H1 (cell line): ENCODE data around the gene AQP10. TPM values are rescaled to one million over a fixed set of nuclear protein-coding genes. Genes with fewer than 3 reads are reported as not detected.

Source experiments
- CTCF ChIA-PET: fragments of 300-600 bp; sonication (Branson Sonifier 250); formaldehyde crosslinking; loops from one replicate; lab custom pipeline; 2021; ENCODE audit not compliant: partially characterized antibody; lab: Charles Lee
- POLR2A ChIA-PET: fragments of 300-600 bp; sonication (Branson Sonifier 250); formaldehyde crosslinking; loops from one replicate; lab custom pipeline; 2021; ENCODE audit warnings: inconsistent platforms; ENCODE audit not compliant: partially characterized antibody; lab: Charles Lee
- DNase-seq, 2 experiments: peaks; one replicate each; pipeline versions ENCODE4 v3.0.0 to v3.0.0-alpha.2; 2010 to 2022; ENCODE audit warnings: low spot score in 2 of 2, low read depth in 1 of 2, mixed read lengths in 1 of 2
- FAIRE-seq: peaks from 2 replicates; lab custom pipeline; 2011; peaks lifted over from hg19 to GRCh38; lab: Jason Lieb, UNC
- H2AFZ ChIP-seq: 2 replicates; pipeline ENCODE4 v1.8.1; 2012; ENCODE audit warnings: low read length, inconsistent platforms
- H2AK5ac ChIP-seq: 2 replicates; pipeline ENCODE4 v1.6.1; 2013; ENCODE audit warnings: low read depth, low read length
- H2BK120ac ChIP-seq: replicated peaks from 2 replicates; pipeline ENCODE3; 2013; ENCODE audit warnings: low read depth, low read length, inconsistent platforms
- H2BK12ac ChIP-seq: 2 replicates; pipeline ENCODE4 v1.6.1; 2013; ENCODE audit warnings: low read depth, low read length
- H2BK15ac ChIP-seq: 2 replicates; pipeline ENCODE4 v1.6.1; 2013; ENCODE audit warnings: low read length
- H2BK20ac ChIP-seq: 2 replicates; pipeline ENCODE4 v1.6.1; 2013; ENCODE audit warnings: low read length
- H2BK5ac ChIP-seq: 2 replicates; pipeline ENCODE4 v1.6.1; 2013; ENCODE audit warnings: low read depth, low read length
- H3K14ac ChIP-seq: 2 replicates; pipeline ENCODE4 v1.6.1; 2013; ENCODE audit warnings: inconsistent platforms; ENCODE audit not compliant: insufficient read length
- H3K18ac ChIP-seq: 2 replicates; pipeline ENCODE4 v1.6.1; 2013; ENCODE audit warnings: low read length; ENCODE audit errors: extremely low read depth
- H3K23ac ChIP-seq: 2 replicates; pipeline ENCODE4 v1.6.1; 2013; ENCODE audit warnings: inconsistent platforms; ENCODE audit not compliant: insufficient read length
- H3K23me2 ChIP-seq: 2 replicates; pipeline ENCODE4 v1.6.1; 2013; ENCODE audit warnings: low read depth, low read length
- H3K27ac ChIP-seq: 2 replicates; pipeline ENCODE4 v1.6.1; 2011; ENCODE audit warnings: low read depth, low read length, inconsistent platforms
- H3K27me3 ChIP-seq, 4 experiments: replicated peaks in 1 of 4; 1 replicate in 1 of 4; 2 replicates in 3 of 4; pipeline versions ENCODE4 v1.6.1 to v1.8.1; 2011 to 2013; ENCODE audit warnings: low read length in 3 of 4, mild to moderate bottlenecking in 3 of 4, inconsistent platforms in 2 of 4, mixed read lengths in 2 of 4, moderate library complexity in 1 of 4; ENCODE audit not compliant: control insufficient read depth in 3 of 4, insufficient read depth in 3 of 4; ENCODE audit errors: extremely low read depth in 1 of 4
- H3K36me3 ChIP-seq, 4 experiments: 2 replicates each; pipeline versions ENCODE4 v1.6.1 to v1.8.1; 2011 to 2013; ENCODE audit warnings: mild to moderate bottlenecking in 4 of 4, low read length in 3 of 4, moderate library complexity in 2 of 4, control low read depth in 1 of 4, inconsistent platforms in 1 of 4; ENCODE audit not compliant: insufficient read depth in 4 of 4, control insufficient read depth in 2 of 4
- H3K4ac ChIP-seq: replicated peaks from 2 replicates; pipeline ENCODE3; 2013; ENCODE audit warnings: low read length, low read depth, mixed read lengths, inconsistent platforms; ENCODE audit not compliant: insufficient read length
- H3K4me1 ChIP-seq, 4 experiments: replicated peaks in 1 of 4; 1 replicate in 1 of 4; 2 replicates in 3 of 4; pipeline versions ENCODE4 v1.6.1 to v1.8.1; 2011 to 2013; ENCODE audit warnings: low read length in 3 of 4, inconsistent platforms in 2 of 4, mixed read lengths in 1 of 4; ENCODE audit not compliant: insufficient read depth in 4 of 4, control insufficient read depth in 3 of 4
- H3K4me2 ChIP-seq, 2 experiments: 2 replicates each; pipeline versions ENCODE4 v1.6.1 to v1.8.1; 2011 to 2013; ENCODE audit warnings: low read depth in 2 of 2, low read length in 2 of 2, control low read depth in 1 of 2, inconsistent platforms in 1 of 2, mild to moderate bottlenecking in 1 of 2; ENCODE audit not compliant: insufficient read depth in 1 of 2
- H3K4me3 ChIP-seq, 4 experiments: fragments of 200-600, 300-600 bp in 1 of 4; sonication (generic), shearing (Covaris generic), sonication (Bioruptor Twin) in 1 of 4; 2 replicates each; pipeline versions ENCODE4 v1.5.1 to v1.8.1; 2011 to 2016; ENCODE audit warnings: low read length in 4 of 4, low read depth in 3 of 4, control low read depth in 2 of 4, inconsistent platforms in 2 of 4, mild to moderate bottlenecking in 2 of 4, mixed read lengths in 1 of 4, moderate library complexity in 1 of 4; ENCODE audit not compliant: insufficient read depth in 2 of 4; ENCODE audit errors: extremely low read depth in 1 of 4
- H3K56ac ChIP-seq: replicated peaks from 2 replicates; pipeline ENCODE3; 2013; ENCODE audit warnings: low read depth, mild to moderate bottlenecking, mixed read lengths, low read length, inconsistent platforms; ENCODE audit not compliant: insufficient read length
- H3K79me1 ChIP-seq: 2 replicates; pipeline ENCODE4 v1.6.1; 2013; ENCODE audit warnings: low read depth, low read length, control low read depth
- H3K79me2 ChIP-seq, 2 experiments: 2 replicates each; pipeline versions ENCODE4 v1.6.1 to v1.8.1; 2012 to 2013; ENCODE audit warnings: low read length in 2 of 2, mild to moderate bottlenecking in 2 of 2, inconsistent platforms in 1 of 2; ENCODE audit not compliant: insufficient read depth in 2 of 2, control insufficient read depth in 1 of 2
- H3K9ac ChIP-seq, 4 experiments: replicated peaks in 1 of 4; 1 replicate in 1 of 4; 2 replicates in 3 of 4; pipeline versions ENCODE4 v1.6.1 to v1.8.1; 2011 to 2013; ENCODE audit warnings: low read depth in 3 of 4, low read length in 3 of 4, control low read depth in 2 of 4, mild to moderate bottlenecking in 2 of 4, moderate library complexity in 2 of 4, inconsistent platforms in 1 of 4; ENCODE audit errors: extremely low read depth in 1 of 4
- H3K9me3 ChIP-seq, 2 experiments: 2 replicates each; pipeline versions ENCODE4 v1.6.1 to v1.8.1; 2012 to 2013; ENCODE audit warnings: mild to moderate bottlenecking in 2 of 2, moderate library complexity in 2 of 2, control low read depth in 1 of 2, inconsistent platforms in 1 of 2, low read depth in 1 of 2, low read length in 1 of 2, mixed read lengths in 1 of 2; ENCODE audit not compliant: insufficient read depth in 2 of 2
- H4K20me1 ChIP-seq, 2 experiments: replicated peaks in 1 of 2; 2 replicates each; pipeline versions ENCODE3 to v1.8.1; 2011 to 2013; ENCODE audit warnings: inconsistent platforms in 2 of 2, low read length in 2 of 2, mild to moderate bottlenecking in 1 of 2; ENCODE audit not compliant: insufficient read depth in 2 of 2, control insufficient read depth in 1 of 2
- H4K5ac ChIP-seq: 2 replicates; pipeline ENCODE4 v1.6.1; 2013; ENCODE audit warnings: low read length, low read depth, mixed read lengths, inconsistent platforms; ENCODE audit not compliant: insufficient read length
- H4K8ac ChIP-seq: 2 replicates; pipeline ENCODE4 v1.8.0; 2013; ENCODE audit warnings: mild to moderate bottlenecking, moderate library complexity, low read length, inconsistent platforms; ENCODE audit not compliant: insufficient read depth; ENCODE audit errors: extremely low read depth
- H4K91ac ChIP-seq: replicated peaks from 2 replicates; pipeline ENCODE3; 2013; ENCODE audit warnings: low read length, mixed read lengths, inconsistent platforms; ENCODE audit not compliant: insufficient read length
- CTBP2 ChIP-seq: IDR thresholded peaks from 2 replicates; pipeline ENCODE4 v1.7.0; 2011; ENCODE audit warnings: borderline replicate concordance, mild to moderate bottlenecking, moderate library complexity, mixed read lengths, low read length; ENCODE audit not compliant: insufficient read depth, insufficient read length
- WGBS, 2 experiments: shearing (Covaris generic) in 1 of 2; methylation state at CpG; one replicate each; pipeline versions ENCODE4 v1.1.6 to v1.1.7; 2013 to 2015; ENCODE audit warnings: low lambda C conversion rate in 2 of 2, mixed read lengths in 2 of 2, inconsistent platforms in 1 of 2, low coverage in 1 of 2, missing lambda C conversion rate in 1 of 2; ENCODE audit not compliant: insufficient replicate concordance in 2 of 2, insufficient coverage in 1 of 2, insufficient read length in 1 of 2; ENCODE audit errors: extremely low coverage in 1 of 2, missing lambda C conversion rate in 1 of 2; 5-methylcytosine and 5-hydroxymethylcytosine counted together
- polyA plus RNA-seq, 7 experiments: library from polyadenylated mRNA; depleted of rRNA in 3 of 7; stranded (reverse) in 5 of 7; unstranded in 2 of 7; fragments of >200 nt in 5 of 7; fragments of 200-250 nt in 2 of 7; gene quantifications; 1 replicate in 5 of 7; 2 replicates in 1 of 7; 4 replicates in 1 of 7; pipeline versions ENCODE4 v1.2.1 to v1.2.3, GENCODE V29; 2011 to 2013; ENCODE audit warnings: missing spikeins in 2 of 7, mixed read lengths in 2 of 7
- total RNA-seq: library from RNA; stranded (reverse); fragmentation: NEBNext Ultra II Directional; extraction: Animal tissue kit (Norgen Biotek cat#: 25700); gene quantifications from 2 replicates; pipeline ENCODE4 v1.2.1, GENCODE V29; 2021

The AQP10 gene
- total and polyA plus RNA-seq, 2 of the 8 experiments (the other 6 are each of a cell fraction or from before 2014, with no cell fraction given) = not detected

- H3K23me2 ChIP-seq = no peaks in the 10 kb centered on the region
- peaks cover 3 to 7% (median 6%) of the 10 kb centered on the region in 4 experiments; a peak in 6 of 7 replicates for H3K4me1 ChIP-seq
- peaks cover 2% of the 10 kb centered on the region; the same call in 1 of the 2 replicates for H3K79me1 ChIP-seq
- no peak overlapping the region for H2BK20ac ChIP-seq
- H3K27me3 ChIP-seq = no peaks in the 10 kb centered on the region
- H3K36me3 ChIP-seq = peaks cover 13 to 53% (median 39%) of the 10 kb centered on the region in 4 experiments
- 95% methylated on average over 13 of the region's 13 CpGs; no CpG with 5 or more reads in 1 of the 2 experiments for WGBS, 2 experiments
- H3K56ac ChIP-seq = no peak overlapping the region
- H3K9me3 ChIP-seq = no peaks in the 10 kb centered on the region
- H2BK15ac ChIP-seq = no peak overlapping the region
- no peak overlapping the region for H3K4me3 ChIP-seq
- H3K4me2 ChIP-seq = no peak overlapping the region
- no peak overlapping the region for H2BK5ac ChIP-seq
- no peak overlapping the region for H3K4ac ChIP-seq
- no peak overlapping the region for H2BK120ac ChIP-seq
- no peak overlapping the region for H2AK5ac ChIP-seq
- ChIA-PET POLR2A (interaction anchor here (0.8 to 1.9 kb wide), 7 partner anchors 8 to 114 kb away, joined by 3 to 9 read pairs (median 4); partner anchors contain the start of genes ATP8B2 and UBAP2L), CTCF (interaction anchor here (0.6 to 27.5 kb wide), 38 partner anchors 7 to 257 kb away, joined by 3 to 507 read pairs (median 4); partner anchors contain the start of genes AQP10, ATP8B2 and TPM3)
- DNase-seq (no peak), FAIRE-seq (no peak)
- H3K79me2 ChIP-seq = peaks cover 0 to 7% of the 10 kb centered on the region in 2 experiments; a peak in 1 of 4 replicates
- H4K8ac ChIP-seq = no peak overlapping the region
- H4K91ac ChIP-seq = no peak overlapping the region
- no peak overlapping the region for H2AFZ ChIP-seq
- H2BK12ac ChIP-seq = no peak overlapping the region
- no peak overlapping the region for H4K5ac ChIP-seq
- H3K9ac ChIP-seq = no peak overlapping the region
- no peak overlapping the region for H3K27ac ChIP-seq
- H3K18ac ChIP-seq = no peak overlapping the region
- no peak overlapping the region for H3K14ac ChIP-seq
- TF ChIP-seq CTBP2 = no peak
- H4K20me1 ChIP-seq = peaks cover 5 to 16% of the 10 kb centered on the region in 2 experiments
- H3K23ac ChIP-seq = no peak overlapping the region
These were observed 13.5 kb downstream of the AQP10 start for GRCh38 chr1:154334079-154335024.
